GM23338 (cell line): ENCODE results near the gene TSPO2. TPM values are rescaled to one million over a fixed set of nuclear protein-coding genes. Genes with fewer than 3 reads are reported as not detected.

ENCODE experiments used
- ATAC-seq: fragments of 200-7000 bp; cut with Tn5 transposase; 3 replicates; pipeline ENCODE4 v1.9.1; 2020
- DNase-seq: peaks from one replicate; pipeline ENCODE4 v3.0.0-alpha.2; 2015; ENCODE audit warnings: low spot score
- H2AFZ ChIP-seq: fragments of 200-600 bp; sonication (generic); 2 replicates; pipeline ENCODE4 v1.8.0; 2016; ENCODE audit warnings: antibody characterized with exemption, mild to moderate bottlenecking, moderate library complexity
- H3F3A ChIP-seq: fragments of 200-600 bp; sonication (generic); replicated peaks from 2 replicates; pipeline ENCODE4 v1.8.0; 2017; ENCODE audit warnings: antibody characterized with exemption, mixed run types, low read depth
- H3K27ac ChIP-seq: fragments of 200-600 bp; sonication (generic); 2 replicates; pipeline ENCODE4 v1.6.1; 2016; ENCODE audit warnings: low read depth
- H3K27me3 ChIP-seq: fragments of 200-600 bp; sonication (generic); 2 replicates; pipeline ENCODE4 v1.8.0; 2016; ENCODE audit warnings: mild to moderate bottlenecking, mixed run types, moderate library complexity; ENCODE audit not compliant: insufficient read depth
- H3K36me3 ChIP-seq: fragments of 200-600 bp; sonication (generic); 2 replicates; pipeline ENCODE4 v1.8.0; 2016; ENCODE audit warnings: mild to moderate bottlenecking; ENCODE audit not compliant: insufficient read depth
- H3K4me1 ChIP-seq: fragments of 200-600 bp; sonication (generic); 2 replicates; pipeline ENCODE4 v1.8.0; 2016; ENCODE audit warnings: mild to moderate bottlenecking, moderate library complexity; ENCODE audit not compliant: insufficient read depth
- H3K4me2 ChIP-seq: fragments of 200-600 bp; sonication (generic); 2 replicates; pipeline ENCODE4 v1.7.1; 2017; ENCODE audit warnings: mixed run types
- H3K4me3 ChIP-seq: fragments of 200-600 bp; sonication (generic); 2 replicates; pipeline ENCODE4 v1.6.1; 2016; ENCODE audit warnings: mixed run types
- H3K79me2 ChIP-seq: fragments of 200-600 bp; sonication (generic); replicated peaks from 2 replicates; pipeline ENCODE4 v1.8.0; 2017; ENCODE audit warnings: mild to moderate bottlenecking; ENCODE audit not compliant: insufficient read depth
- H3K9me2 ChIP-seq: fragments of 200-600 bp; sonication (generic); 2 replicates; pipeline ENCODE4 v1.8.0; 2017; ENCODE audit not compliant: insufficient read depth
- H4K20me1 ChIP-seq: fragments of 200-600 bp; sonication (generic); replicated peaks from 2 replicates; pipeline ENCODE4 v1.8.0; 2017; ENCODE audit warnings: mild to moderate bottlenecking; ENCODE audit not compliant: insufficient read depth
- H3K27ac Mint-ChIP-seq: 2 replicates; pipeline ENCODE4 v1.8.0; 2020; ENCODE audit warnings: inconsistent platforms, mild to moderate bottlenecking, moderate library complexity, mixed read lengths
- H3K27me3 Mint-ChIP-seq: 3 replicates; pipeline ENCODE4 v1.8.0; 2022; ENCODE audit warnings: low read depth, mild to moderate bottlenecking, moderate library complexity, mixed read lengths, inconsistent platforms; ENCODE audit not compliant: insufficient read depth, poor library complexity
- H3K36me3 Mint-ChIP-seq: 3 replicates; pipeline ENCODE4 v1.8.0; 2021; ENCODE audit warnings: low read depth, mild to moderate bottlenecking, inconsistent platforms, moderate library complexity, mixed read lengths
- H3K4me1 Mint-ChIP-seq: 3 replicates; pipeline ENCODE4 v1.8.0; 2020; ENCODE audit warnings: mild to moderate bottlenecking, inconsistent platforms, mixed read lengths
- H3K4me3 Mint-ChIP-seq: 3 replicates; pipeline ENCODE4 v1.8.0; 2021; ENCODE audit warnings: moderate library complexity, mild to moderate bottlenecking, inconsistent platforms, mixed read lengths
- H3K9me3 Mint-ChIP-seq: 3 replicates; pipeline ENCODE4 v1.8.0; 2020; ENCODE audit warnings: moderate library complexity, mild to moderate bottlenecking, inconsistent platforms, mixed read lengths
- CREB1 ChIP-seq: fragments of 250-450 bp; sonication (Bioruptor Pico); IDR thresholded peaks from 2 replicates; pipeline ENCODE4 v1.5.0; 2020; ENCODE audit warnings: low read depth, mild to moderate bottlenecking, moderate library complexity
- CTCF ChIP-seq, 2 experiments: fragments of 200-600 bp in 1 of 2; sonication (generic) in 1 of 2; conservative IDR thresholded peaks; 2 replicates each; pipeline versions ENCODE4 v1.5.1 to v1.6.1; 2016 to 2017; ENCODE audit warnings: antibody characterized with exemption in 2 of 2, low read depth in 2 of 2, mild to moderate bottlenecking in 2 of 2, moderate library complexity in 1 of 2
- ETS1 ChIP-seq: IDR thresholded peaks from 2 replicates; pipeline ENCODE4 v1.6.1; 2016; ENCODE audit warnings: antibody characterized with exemption
- EZH2 ChIP-seq: fragments of 200-600 bp; sonication (generic); IDR thresholded peaks from one replicate; pipeline ENCODE4 v1.8.0; 2017; ENCODE audit warnings: antibody characterized with exemption, mild to moderate bottlenecking, low read depth; ENCODE audit not compliant: unreplicated experiment
- ZNF114 ChIP-seq: fragments of 250-450 bp; sonication (Bioruptor Pico); IDR thresholded peaks from 2 replicates; pipeline ENCODE4 v1.5.0; 2020; ENCODE audit warnings: mild to moderate bottlenecking, moderate library complexity
- polyA plus RNA-seq: library from polyadenylated mRNA; unstranded; fragments of >200 nt; fragmentation: Nextera tagmentation; extraction: Ambion mirVana; gene quantifications from 2 replicates; pipeline ENCODE4 v1.2.1, GENCODE V29; 2016
- total RNA-seq: library from RNA; depleted of rRNA; stranded (reverse); fragments of >200 nt; shearing (Covaris generic); gene quantifications from 2 replicates; pipeline ENCODE4 v1.2.3, GENCODE V29; 2014

TSPO2 gene
- total and polyA plus RNA-seq, 2 experiments from 2014 or later: 0.31 TPM; not detected in 1

- H3K36me3 ChIP-seq: peaks cover 16% of the 10 kb centered on the region; the same call in 1 of the 2 replicates
- no peak overlapping the region for H3K27ac ChIP-seq
- no peaks in the 10 kb centered on the region; the same call in 1 of the 2 replicates for H3K9me2 ChIP-seq
- Mint-ChIP-seq H3K4me3 (no peak overlapping the region), H3K36me3 (peaks cover 44% of the 10 kb centered on the region), H3K4me1 (no peaks in the 10 kb centered on the region; the same call in 2 of the 3 replicates), H3K9me3 (no peaks in the 10 kb centered on the region), H3K27ac (no peak overlapping the region), H3K27me3 (no peaks in the 10 kb centered on the region)
- DNase-seq: no peak
- no peaks in the 10 kb centered on the region for H3K4me1 ChIP-seq
- ATAC-seq: no peak
- no peaks in the 10 kb centered on the region for H3F3A ChIP-seq
- H3K27me3 ChIP-seq: no peaks in the 10 kb centered on the region
- H3K4me2 ChIP-seq: no peak overlapping the region
- no peak for TF ChIP-seq ETS1
- H3K4me3 ChIP-seq: no peak overlapping the region
- H2AFZ ChIP-seq: no peak overlapping the region
- H4K20me1 ChIP-seq: no peaks in the 10 kb centered on the region
- no peaks in the 10 kb centered on the region for H3K79me2 ChIP-seq
These were observed 22.6 kb downstream of the TSPO2 start for GRCh38 chr6:41064841-41065240.

- Histone ChIP-seq H3K4me2 (no peak overlapping the region), H3K27me3 (no peaks in the 10 kb centered on the region), H3K79me2 (peaks cover 6% of the 10 kb centered on the region), H3K36me3 (peaks cover 16% of the 10 kb centered on the region; the same call in 1 of the 2 replicates), H3K27ac (no peak overlapping the region), H4K20me1 (no peaks in the 10 kb centered on the region), H3K9me2 (no peaks in the 10 kb centered on the region; the same call in 1 of the 2 replicates), H2AFZ (no peak overlapping the region), H3K4me1 (peaks cover 4% of the 10 kb centered on the region; the same call in 1 of the 2 replicates), H3F3A (no peaks in the 10 kb centered on the region), H3K4me3 (no peak overlapping the region)
- no peaks in the 10 kb centered on the region for H3K9me3 Mint-ChIP-seq
- peaks cover 2% of the 10 kb centered on the region; the same call in 2 of the 3 replicates for H3K4me1 Mint-ChIP-seq
- H3K27me3 Mint-ChIP-seq: no peaks in the 10 kb centered on the region
- H3K4me3 Mint-ChIP-seq: no peak overlapping the region
- DNase-seq: no peak
- ATAC-seq: no peak
- TF ChIP-seq CTCF (conservative IDR thresholded peaks at IDR 0.05; ENCODE audit: low read depth in 2 of 2) (no peak), ZNF114 (CRISPR knock-in tag) (no peak), ETS1 (no peak), CREB1 (CRISPR knock-in tag) (no peak), EZH2 (no peak)
- no peak overlapping the region for H3K27ac Mint-ChIP-seq
- H3K36me3 Mint-ChIP-seq: peaks cover 45% of the 10 kb centered on the region
These were observed 23.3 kb downstream of the TSPO2 start for GRCh38 chr6:41065550-41066026.
